Sciatic nerve (tissue), 2 donors: Measurements from ENCODE around the gene SLC44A1. TPM values are rescaled to one million over a fixed set of nuclear protein-coding genes. Genes with fewer than 3 reads are reported as not detected.

Source experiments
- ATAC-seq: fragments of 200-7000 bp; cut with Tn5 transposase; one replicate; pipeline ENCODE4 v1.9.1; 2020; ENCODE audit warnings: mild to moderate bottlenecking, moderate library complexity
- DNase-seq: peaks from one replicate; pipeline ENCODE4 v3.0.0-alpha.2; 2020; ENCODE audit warnings: low spot score
- intact Hi-C: fragments of 100-400 bp; cut with DNase I; formaldehyde crosslinking; loops from one replicate; pipeline ENCODE4 v1.14.2; 2022
- total RNA-seq: library from RNA; stranded (reverse); fragmentation: NEBNext Ultra II Directional; extraction: Animal tissue kit (Norgen Biotek cat#: 25700); gene quantifications from one replicate; pipeline ENCODE4 v1.2.1, GENCODE V29; 2021
- donor health status: DM: no; HTN: no; CAD: no.
- donor health status: DM: no; HTN: no; CAD: no.

SLC44A1 gene
- total RNA-seq, 1 donor from 2014 or later = 82.2 TPM

DNA sequence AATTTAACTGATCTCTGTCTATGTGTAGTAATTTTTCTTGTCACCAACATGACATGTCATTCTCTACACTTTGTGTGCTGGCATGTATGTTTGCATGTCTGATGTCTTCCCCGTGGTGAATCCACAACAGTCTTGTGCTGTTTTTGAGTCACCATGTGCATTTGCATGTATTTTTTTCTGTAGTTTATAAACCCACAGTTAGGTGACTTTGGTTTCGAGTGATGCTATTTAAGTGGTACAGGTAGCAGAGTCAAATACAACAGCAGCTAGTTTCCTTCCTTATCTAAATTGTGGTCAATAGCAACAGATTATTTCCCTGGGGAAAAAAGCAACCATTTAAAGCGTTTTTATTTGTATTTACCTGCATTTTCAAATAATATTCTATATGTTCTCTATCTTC, 113.5 kb downstream of the SLC44A1 start:
- intact Hi-C loops = no loop called here
- no peak for DNase-seq

GRCh38 chr9:105359892-105360291, 115.4 kb downstream of the SLC44A1 start:
- ATAC-seq (no peak), DNase-seq (no peak)
- intact Hi-C loops = no loop called here

More for the DNA sequence above, 113.5 kb downstream of the SLC44A1 start:
- ATAC-seq = no peak

GRCh38 chr9:105360344-105360743, 115.9 kb downstream of the SLC44A1 start:
- no peak for DNase-seq
- intact Hi-C loops = no loop called here

DNA sequence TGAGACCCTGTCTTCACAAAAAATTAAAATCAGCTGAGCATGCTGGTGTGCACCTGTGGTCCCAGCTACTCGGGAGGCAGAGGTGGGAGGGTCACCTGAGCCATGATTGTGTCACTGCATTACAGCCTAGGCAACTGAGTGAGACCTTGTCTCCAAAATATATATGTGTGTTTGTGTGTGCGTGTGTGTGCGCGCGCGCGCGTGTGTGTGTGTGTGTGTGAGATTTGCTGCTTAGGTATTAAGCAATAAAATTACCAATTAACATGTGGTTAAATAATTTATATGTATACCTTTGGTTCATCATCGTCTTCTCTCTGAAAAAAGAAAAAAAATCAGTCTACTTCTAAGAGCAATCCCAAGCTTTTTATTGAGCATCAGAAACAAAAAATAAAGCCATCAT, 117.4 kb downstream of the SLC44A1 start:
- ATAC-seq = no peak
- DNase-seq = no peak
- intact Hi-C loops = no loop called here

More at GRCh38 chr9:105360344-105360743, 115.9 kb downstream of the SLC44A1 start:
- no peak for ATAC-seq

DNA sequence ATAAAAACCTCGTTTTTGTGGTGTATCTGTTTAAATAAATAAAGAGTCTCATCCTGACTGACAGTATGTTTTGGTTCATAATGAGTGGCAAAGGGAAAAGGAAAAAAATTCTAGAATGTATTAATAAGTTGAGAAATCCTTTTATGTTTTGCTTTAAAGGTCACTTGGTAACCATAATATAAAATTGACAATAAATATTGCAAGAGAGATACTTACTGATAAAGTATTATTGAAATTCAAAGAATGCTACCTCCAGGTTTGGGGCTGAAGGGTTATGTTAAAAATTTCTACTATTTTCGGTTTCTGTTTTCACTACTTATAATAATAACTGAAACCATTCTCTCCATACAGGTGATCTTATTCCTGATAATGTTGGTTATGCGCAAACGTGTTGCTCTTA, 118.0 kb downstream of the SLC44A1 start:
- no peak for DNase-seq
- intact Hi-C loops = no loop called here
- no peak for ATAC-seq

DNA sequence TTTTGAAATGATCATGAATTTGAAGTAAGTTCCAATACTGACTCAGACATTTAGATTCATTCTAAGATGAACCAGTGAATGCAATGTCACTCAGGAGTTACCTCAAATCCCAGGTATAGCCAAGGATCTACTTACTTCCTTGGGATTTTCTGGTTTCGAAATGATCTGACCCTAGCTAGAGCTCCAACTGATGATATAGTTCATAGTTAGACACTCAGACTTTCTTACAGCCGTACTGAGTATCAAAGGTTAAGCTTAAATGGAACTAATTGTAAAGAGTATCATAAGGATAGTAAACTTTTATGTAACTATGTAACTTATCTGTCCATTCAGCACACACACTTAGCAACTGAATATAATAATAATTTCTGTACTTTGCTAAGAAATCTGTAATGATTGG, 119.4 kb downstream of the SLC44A1 start:
- intact Hi-C loops = no loop called here
- no peak for DNase-seq
- no peak for ATAC-seq

DNA sequence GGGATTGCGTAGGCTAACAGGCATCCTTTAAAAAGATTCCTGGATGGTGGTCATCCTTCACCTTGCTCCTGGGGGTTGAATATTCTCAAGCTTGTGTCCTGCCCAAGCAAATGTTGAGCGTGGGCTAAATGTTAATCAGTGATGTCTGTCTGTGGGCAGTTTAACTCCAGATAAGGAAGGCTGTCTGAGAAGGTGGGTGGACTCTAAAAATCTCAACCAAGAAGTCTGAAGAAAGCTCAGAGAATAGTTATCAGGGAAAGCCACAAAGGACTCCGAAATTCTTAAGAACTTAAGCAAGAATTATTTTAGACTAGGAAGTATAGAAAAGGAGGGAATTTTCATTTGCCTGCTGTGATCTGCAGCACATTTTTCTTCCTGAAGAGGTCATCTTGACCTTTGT, 125.5 kb downstream of the SLC44A1 start:
- no peak for ATAC-seq
- intact Hi-C loops = no loop called here
- no peak for DNase-seq

DNA sequence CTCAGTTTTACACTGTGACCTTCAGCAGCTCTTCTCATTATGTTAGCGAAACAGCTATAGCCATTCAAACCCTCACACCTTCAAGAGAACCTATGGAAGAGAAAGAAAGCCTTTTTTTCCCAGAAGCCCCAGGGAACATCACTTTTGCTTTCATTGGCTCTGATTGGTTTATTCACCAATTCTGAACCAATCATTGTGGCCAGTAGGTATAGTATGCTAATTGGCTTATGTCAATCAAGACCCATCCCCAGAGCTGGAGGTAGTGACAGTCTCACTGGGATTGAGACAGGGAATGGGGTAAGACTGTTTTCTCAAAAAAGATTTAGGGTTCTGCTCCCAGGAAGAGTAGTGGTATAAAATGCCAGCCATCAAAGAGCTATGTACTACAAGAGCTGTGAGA, 129.3 kb downstream of the SLC44A1 start:
- intact Hi-C loops = no loop called here
- DNase-seq = no peak
- ATAC-seq = no peak

DNA sequence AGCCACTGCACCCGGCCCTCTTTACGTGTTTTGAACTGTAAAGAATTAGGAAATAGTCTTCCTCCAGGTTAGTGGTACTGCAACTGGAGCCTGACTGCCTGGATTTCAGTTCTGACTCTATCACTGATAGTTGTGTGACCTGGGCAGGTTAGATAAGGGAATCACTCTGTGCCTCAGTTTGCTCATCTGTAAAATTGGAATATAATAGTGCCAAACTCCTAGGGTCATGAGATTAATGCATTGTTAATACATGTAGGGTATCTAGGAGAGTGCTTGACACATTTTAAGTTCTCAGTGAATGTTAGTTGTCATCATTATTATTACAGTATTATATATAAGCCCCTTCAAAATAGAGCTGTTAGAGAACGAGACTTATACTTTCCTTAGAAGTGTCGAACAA, 130.9 kb downstream of the SLC44A1 start:
- DNase-seq (no peak), ATAC-seq (no peak)
- intact Hi-C loops = no loop called here

- ATAC-seq (no peak), DNase-seq (no peak)
- intact Hi-C loops = no loop called here
Observed at GRCh38 chr9:105376893-105377292, 132.4 kb downstream of the SLC44A1 start.

DNA sequence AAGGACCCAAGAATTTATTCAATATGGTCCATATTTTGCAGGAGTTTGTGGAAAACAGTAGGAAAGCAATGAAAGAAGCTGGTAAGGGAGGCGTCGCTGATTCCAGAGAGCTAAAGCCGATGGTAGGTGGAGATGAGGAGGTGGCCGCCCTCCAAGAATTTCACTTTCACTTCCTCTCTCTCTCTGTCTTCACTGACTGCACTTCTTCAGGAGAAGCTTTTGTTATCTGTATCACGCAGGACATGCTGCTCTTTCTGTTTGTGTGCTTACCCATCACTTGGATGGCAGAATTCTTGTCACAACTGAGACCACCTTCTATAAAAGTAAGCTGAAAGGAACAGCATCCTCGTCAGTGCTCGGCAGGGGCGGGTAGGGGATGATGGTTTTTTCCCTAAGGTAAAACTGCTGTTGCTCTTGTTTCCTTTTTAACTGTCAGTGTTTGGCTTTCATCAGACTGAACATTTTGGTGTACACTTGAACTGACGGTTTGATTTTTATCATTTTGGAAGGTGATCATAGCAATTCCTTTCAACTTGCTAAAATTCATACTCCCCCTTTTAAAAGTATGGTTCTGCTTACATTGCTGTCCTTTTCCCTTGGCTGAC, 141.0 kb downstream of the SLC44A1 start:
- peak; percentile 84 for ATAC-seq
- peak; percentile 63 for DNase-seq

GRCh38 chr9:105389796-105390195, 145.3 kb downstream of the SLC44A1 start:
- ATAC-seq (no peak), DNase-seq (no peak)
- intact Hi-C loops = no loop called here

More for the DNA sequence above, 141.0 kb downstream of the SLC44A1 start:
- intact Hi-C loops = no loop called here

DNA sequence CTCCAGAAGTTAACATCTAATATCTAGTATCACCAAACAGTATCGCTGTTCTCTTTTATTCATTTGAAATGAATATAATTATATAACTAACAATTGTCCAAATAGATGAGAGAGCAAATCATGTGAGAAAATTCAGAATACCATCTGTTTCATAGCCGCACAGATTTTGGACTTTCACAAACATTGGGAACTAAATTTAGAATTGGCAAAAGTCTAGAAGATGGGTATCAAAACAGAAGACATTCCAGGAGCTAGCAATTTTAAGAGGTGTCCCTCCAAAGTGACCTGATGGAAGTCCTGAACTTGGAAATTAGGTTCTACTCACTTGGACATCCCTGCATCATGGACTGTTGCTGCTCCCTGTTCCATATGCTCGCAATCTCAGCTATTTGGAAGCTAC, 146.4 kb downstream of the SLC44A1 start:
- DNase-seq = no peak
- intact Hi-C loops = no loop called here
- ATAC-seq = no peak

GRCh38 chr9:105391288-105391687, 146.8 kb downstream of the SLC44A1 start:
- DNase-seq (no peak), ATAC-seq (no peak)
- intact Hi-C loops = no loop called here

- intact Hi-C loops = no loop called here
- no peak for ATAC-seq
- DNase-seq = no peak
Observed at GRCh38 chr9:105392531-105392930, 148.1 kb downstream of the SLC44A1 start.

- no peak for DNase-seq
- no peak for ATAC-seq
- intact Hi-C loops = no loop called here
Observed at GRCh38 chr9:105393576-105394344, 149.3 kb downstream of the SLC44A1 start.

DNA sequence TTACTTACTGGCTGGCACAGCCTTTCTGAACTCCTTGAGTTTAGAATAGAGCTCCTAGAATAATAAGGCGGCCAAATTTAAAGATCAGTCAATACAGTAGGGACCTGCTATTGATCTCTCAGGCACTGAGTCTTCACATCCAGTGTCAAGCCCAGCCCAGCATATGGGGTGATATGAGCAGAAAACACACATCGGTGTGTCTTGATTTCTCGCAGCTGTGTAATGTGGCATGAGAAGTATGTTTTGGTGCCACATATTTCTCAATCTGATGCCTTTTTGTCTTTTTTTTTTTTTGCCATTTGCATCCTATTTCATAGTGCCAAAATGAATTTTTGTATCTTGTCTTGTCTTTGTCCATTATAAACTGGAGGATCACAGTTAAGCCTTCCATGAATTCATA, 152.0 kb downstream of the SLC44A1 start:
- intact Hi-C loops = no loop called here
- DNase-seq (no peak), ATAC-seq (no peak)

DNA sequence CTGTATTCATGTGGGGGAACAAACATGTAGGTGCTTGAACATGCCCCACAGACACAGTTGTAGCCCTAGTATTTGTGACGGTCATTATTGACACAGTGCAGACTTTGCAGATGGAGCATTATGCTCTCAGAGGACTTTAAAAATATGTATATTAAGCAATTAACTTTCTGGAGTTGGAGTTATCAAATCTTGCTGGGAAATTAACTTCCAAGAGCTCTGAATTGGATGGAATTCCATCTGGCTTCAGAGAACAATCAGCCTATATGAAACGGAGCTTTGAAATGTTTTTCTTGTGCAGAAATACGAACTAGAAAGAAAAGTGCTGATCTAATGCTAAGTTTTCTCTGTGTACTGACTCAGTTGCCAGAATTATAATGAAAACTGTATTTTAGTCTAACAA, 152.4 kb downstream of the SLC44A1 start:
- intact Hi-C loops = no loop called here
- ATAC-seq (no peak), DNase-seq (no peak)

DNA sequence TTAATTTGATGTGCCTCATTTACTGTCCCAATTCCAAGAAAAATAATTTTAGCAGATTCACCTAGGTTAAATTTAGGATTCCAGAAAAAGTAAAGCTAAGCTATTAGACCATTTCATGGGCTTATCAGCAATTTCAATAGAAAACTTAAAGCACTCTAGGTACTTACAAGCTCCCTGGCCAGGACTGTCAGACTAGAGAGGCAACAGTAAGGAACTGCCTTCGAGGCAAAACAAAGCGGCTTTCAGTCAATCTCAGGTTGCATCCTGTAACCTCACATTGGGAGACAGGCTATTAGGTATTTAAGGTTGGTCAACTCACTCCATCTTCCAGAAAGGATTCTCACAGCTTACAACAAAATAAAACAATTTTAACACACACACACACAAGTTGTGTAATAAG, 154.7 kb downstream of the SLC44A1 start:
- DNase-seq (no peak), ATAC-seq (no peak)
- intact Hi-C loops = no loop called here

- peak; percentile 22 for ATAC-seq
- intact Hi-C loops = no loop called here
Observed at GRCh38 chr9:105401651-105402050, 157.2 kb downstream of the SLC44A1 start.

More at GRCh38 chr9:105401651-105402050, 157.2 kb downstream of the SLC44A1 start:
- DNase-seq = no peak
